ENCODE measurements around the gene C20orf141. TPM values are rescaled to one million over a fixed set of nuclear protein-coding genes. Genes with fewer than 3 reads are reported as not detected.

C20orf141 gene
- total RNA-seq, 2 experiments from 2014 or later: not detected

DNA sequence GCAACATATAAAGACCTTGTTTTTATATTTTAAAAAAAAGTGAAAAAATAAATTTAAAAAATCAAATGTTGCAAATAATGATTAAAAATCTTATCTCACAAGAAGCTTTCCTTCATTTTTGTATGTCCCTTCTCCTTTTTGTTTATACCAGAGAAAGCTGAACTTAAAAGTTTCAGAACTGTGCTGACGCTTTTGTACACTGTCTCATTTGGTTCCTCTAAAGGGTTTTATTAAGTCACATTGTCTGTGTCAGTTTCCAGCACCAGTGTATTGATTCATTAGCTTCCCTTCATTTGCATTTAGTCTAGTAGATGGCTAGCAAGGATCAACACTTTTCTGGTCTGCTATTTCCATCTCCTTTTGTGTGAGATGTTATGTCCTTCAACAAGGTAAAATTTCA lies 19.0 kb downstream of the C20orf141 start:
- Mint-ChIP-seq H3K36me3 (ENCODE audit: low read depth) (peaks cover 21% of the 10 kb centered on the region), H3K4me3 (no peak overlapping the region), H3K4me1 (ENCODE audit: low read depth) (peaks cover 12% of the 10 kb centered on the region), H3K27ac (no peak overlapping the region), H3K27me3 (peaks cover 2% of the 10 kb centered on the region), H3K9me3 (no peaks in the 10 kb centered on the region)
- intact Hi-C loops (cut with micrococcal nuclease): no loop called here
- TF ChIP-seq, protein P1, sequence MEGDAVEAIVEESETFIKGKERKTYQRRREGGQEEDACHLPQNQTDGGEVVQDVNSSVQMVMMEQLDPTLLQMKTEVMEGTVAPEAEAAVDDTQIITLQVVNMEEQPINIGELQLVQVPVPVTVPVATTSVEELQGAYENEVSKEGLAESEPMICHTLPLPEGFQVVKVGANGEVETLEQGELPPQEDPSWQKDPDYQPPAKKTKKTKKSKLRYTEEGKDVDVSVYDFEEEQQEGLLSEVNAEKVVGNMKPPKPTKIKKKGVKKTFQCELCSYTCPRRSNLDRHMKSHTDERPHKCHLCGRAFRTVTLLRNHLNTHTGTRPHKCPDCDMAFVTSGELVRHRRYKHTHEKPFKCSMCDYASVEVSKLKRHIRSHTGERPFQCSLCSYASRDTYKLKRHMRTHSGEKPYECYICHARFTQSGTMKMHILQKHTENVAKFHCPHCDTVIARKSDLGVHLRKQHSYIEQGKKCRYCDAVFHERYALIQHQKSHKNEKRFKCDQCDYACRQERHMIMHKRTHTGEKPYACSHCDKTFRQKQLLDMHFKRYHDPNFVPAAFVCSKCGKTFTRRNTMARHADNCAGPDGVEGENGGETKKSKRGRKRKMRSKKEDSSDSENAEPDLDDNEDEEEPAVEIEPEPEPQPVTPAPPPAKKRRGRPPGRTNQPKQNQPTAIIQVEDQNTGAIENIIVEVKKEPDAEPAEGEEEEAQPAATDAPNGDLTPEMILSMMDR (IDR thresholded peaks at IDR 0.05): no peak
- ChIA-PET POLR2A (interaction anchor here (1.1 kb wide), 1 partner anchor 13 kb away, joined by 3 read pairs; no protein-coding TSS in a partner anchor), CTCF (interaction anchor here (1.2 kb wide), 1 partner anchor 90 kb away, joined by 3 read pairs; no protein-coding TSS in a partner anchor)
- no peak for DNase-seq
- ATAC-seq: no peak

DNA sequence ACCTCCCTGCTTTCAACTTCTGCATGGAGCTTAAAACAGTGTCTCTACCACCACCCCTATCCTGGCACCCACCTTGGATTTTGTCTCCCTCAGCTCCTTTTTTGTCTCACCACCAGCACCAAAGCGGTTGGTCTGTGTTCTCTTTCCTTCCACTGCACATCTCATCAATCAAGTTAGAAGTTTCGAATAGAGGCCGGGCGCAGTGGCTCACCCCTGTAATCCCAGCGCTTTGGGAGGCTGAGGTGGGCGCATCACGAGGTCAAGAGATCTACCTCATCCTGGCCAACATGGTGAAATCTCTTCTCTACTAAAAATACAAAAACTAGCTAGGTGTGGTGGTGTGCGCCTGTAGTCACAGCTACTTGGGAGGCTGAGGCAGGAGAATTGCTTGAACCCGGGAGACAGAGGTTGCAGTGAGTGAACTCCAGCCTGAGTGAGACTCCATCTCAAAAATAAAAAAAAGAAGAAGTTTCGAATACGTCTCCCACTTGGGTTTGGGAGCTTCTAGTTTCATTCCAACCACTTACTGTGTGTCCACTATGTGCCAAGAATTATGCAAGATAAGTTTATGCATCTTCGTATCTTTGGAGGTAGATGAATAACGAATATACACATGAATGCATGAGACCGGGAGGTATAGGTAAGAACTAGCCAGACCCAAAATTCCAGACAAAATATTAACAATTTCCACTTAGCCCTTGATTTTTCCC lies 19.8 kb downstream of the C20orf141 start:
- ATAC-seq (no peak), DNase-seq (no peak)
- intact Hi-C loops (cut with micrococcal nuclease): no loop called here
- H3K27me3 Mint-ChIP-seq: no peaks in the 10 kb centered on the region
- H3K36me3 Mint-ChIP-seq (ENCODE audit: low read depth): peaks cover 26% of the 10 kb centered on the region
- ChIA-PET CTCF (no interaction called here), POLR2A (interaction anchor here (1.1 kb wide), 1 partner anchor 13 kb away, joined by 3 read pairs; no protein-coding TSS in a partner anchor)
- no peak overlapping the region for H3K4me3 Mint-ChIP-seq
- H3K9me3 Mint-ChIP-seq: no peaks in the 10 kb centered on the region
- H3K27ac Mint-ChIP-seq: no peak overlapping the region
- H3K4me1 Mint-ChIP-seq (ENCODE audit: low read depth): peaks cover 17% of the 10 kb centered on the region
- TF ChIP-seq, protein P1 (IDR thresholded peaks at IDR 0.05): no peak

DNA sequence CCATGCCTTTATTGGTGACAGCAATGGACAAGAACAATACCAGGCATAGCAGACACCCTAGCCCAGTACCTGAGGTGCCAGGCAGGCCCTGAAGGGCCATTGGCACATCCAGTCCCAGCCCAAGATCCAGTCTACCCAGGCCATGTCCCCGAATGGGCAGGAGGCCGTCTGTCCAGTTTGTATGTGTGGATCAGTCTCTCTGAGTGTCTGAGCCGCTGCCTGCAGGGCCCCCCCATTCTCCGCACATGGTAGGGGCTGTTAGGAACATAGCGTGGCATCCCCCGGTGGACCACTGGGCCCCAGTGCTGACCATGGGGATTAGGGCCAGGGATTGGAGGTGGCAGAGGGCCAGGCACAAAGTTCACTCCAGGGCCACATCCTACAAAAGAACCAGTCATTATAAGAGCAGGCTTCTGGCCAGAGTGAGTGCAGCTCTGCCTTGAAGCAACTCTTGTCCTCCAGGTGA lies 20.6 kb downstream of the C20orf141 start:
- ATAC-seq (no peak), DNase-seq (no peak)
- no peak overlapping the region for H3K27ac Mint-ChIP-seq
- TF ChIP-seq, protein P1 (IDR thresholded peaks at IDR 0.05): no peak
- intact Hi-C loops (cut with micrococcal nuclease): no loop called here
- no peak overlapping the region for H3K4me3 Mint-ChIP-seq
- peaks cover 18% of the 10 kb centered on the region for H3K4me1 Mint-ChIP-seq (ENCODE audit: low read depth)
- no peaks in the 10 kb centered on the region for H3K9me3 Mint-ChIP-seq
- peaks cover 27% of the 10 kb centered on the region for H3K36me3 Mint-ChIP-seq (ENCODE audit: low read depth)
- CTCF ChIA-PET: interaction anchor here (1.1 kb wide), 1 partner anchor 148 kb away, joined by 3 read pairs; no protein-coding TSS in a partner anchor
- no peaks in the 10 kb centered on the region for H3K27me3 Mint-ChIP-seq
- POLR2A ChIA-PET: interaction anchor here (1.3 kb wide), 1 partner anchor 14 kb away, joined by 3 read pairs; no protein-coding TSS in a partner anchor

DNA sequence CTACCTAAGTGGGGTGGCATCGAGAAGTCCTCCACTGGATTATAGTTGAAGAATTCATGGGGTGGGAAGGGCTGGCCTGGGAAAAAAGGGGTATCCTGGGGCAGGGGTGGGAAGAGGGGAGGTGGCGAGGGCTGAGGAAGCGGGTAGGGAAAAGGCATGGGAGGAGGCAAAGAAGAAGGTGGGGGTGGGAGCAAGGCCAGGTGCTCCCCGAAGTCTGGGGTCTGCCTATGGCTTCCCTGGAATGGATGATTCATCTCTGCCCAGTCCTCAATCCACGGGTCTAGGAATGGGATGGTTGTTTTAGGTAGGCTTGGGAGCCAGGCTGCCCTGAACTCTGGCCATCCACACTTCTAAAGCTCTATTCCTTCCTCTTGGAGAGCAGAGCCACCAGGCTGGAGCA lies 21.2 kb downstream of the C20orf141 start:
- Mint-ChIP-seq H3K27ac (no peak overlapping the region), H3K27me3 (no peaks in the 10 kb centered on the region), H3K4me3 (no peak overlapping the region), H3K36me3 (ENCODE audit: low read depth) (peaks cover 27% of the 10 kb centered on the region), H3K4me1 (ENCODE audit: low read depth) (peaks cover 18% of the 10 kb centered on the region), H3K9me3 (no peaks in the 10 kb centered on the region)
- ChIA-PET CTCF (interaction anchor here (1.1 kb wide), 1 partner anchor 148 kb away, joined by 3 read pairs; no protein-coding TSS in a partner anchor), POLR2A (interaction anchor here (1.3 kb wide), 1 partner anchor 15 kb away, joined by 3 read pairs; no protein-coding TSS in a partner anchor)
- TF ChIP-seq, protein P1 (IDR thresholded peaks at IDR 0.05): no peak
- DNase-seq: no peak
- ATAC-seq: no peak
- intact Hi-C loops (cut with micrococcal nuclease): no loop called here

All from activated CD8-positive, alpha-beta T cell treated with anti-CD3 and anti-CD28 coated beads for 36 hours (primary cell).